Hepatic stellate cell (primary cell): ENCODE measurements around the gene DNHD1.

Experiments
- DNase-seq: peaks from one replicate; pipeline ENCODE4 v3.0.0; 2011; ENCODE audit warnings: low spot score

DNHD1 gene

DNA sequence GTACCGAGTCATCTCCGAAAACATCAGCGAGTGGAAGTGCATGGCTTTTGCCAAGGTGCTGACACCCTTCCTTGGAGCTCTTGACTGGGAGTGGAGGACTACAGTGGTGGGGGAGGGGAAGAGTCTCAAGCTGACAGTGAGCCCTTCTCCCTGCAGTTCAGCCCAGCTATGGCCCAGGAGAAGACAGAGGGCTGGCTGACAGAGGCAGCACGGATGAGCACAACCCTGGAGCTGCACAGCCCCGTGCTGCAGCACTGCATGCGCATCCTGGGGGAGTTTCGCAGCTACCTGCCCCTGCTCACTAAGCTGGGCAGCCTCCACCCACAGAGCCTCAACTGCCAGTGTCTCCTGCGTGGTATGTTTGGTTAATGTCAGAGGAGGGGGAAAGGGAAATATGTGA, 41.4 kb downstream of the DNHD1 start:
- DNase-seq, result no peak

DNA sequence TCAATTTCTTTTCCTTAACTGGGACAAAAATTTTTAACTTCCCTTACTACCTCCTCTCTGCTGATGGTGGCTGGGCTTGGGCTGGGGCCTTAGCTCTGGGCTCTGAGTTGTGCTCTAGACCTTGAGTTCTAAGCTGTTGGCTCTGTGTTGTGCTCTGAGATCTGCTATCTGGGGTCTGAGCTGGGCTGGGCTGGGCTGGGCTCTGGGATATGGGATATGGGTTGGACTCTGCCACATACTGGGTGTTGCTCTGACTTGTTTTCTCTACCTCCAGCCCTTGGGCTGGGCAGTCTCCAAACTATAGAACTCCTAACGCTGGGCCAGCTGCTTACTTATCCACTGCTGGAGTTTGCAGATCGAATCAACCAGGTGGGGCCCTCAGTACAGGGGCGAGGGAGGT, 41.9 kb downstream of the DNHD1 start:
- no peak for DNase-seq

DNA sequence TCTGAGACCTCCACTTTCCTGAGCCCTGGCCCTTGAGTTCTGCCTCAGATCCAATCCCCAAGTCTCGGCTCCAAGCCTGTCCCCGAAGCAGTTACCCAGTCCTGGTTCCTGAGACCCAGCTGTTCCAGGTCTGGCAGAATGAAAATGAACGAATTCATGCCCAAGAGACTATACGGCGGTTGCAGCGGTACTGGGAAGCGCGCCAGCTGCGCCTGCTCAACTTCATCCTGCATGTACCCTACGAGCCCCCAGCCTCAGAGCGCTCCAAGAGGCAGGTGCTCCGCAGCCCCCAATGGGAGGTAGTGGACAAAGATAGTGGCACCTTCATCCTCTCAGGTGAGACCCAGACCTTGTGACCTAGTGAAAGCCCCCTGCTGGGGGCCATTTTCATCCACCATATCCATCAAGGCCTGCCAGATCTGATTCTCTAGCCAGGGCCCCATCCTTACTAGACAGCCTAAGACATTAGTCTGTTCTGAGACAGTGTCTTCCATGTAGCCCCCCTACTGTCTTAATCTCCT, 42.7 kb downstream of the DNHD1 start:
- DNase-seq, result no peak

DNA sequence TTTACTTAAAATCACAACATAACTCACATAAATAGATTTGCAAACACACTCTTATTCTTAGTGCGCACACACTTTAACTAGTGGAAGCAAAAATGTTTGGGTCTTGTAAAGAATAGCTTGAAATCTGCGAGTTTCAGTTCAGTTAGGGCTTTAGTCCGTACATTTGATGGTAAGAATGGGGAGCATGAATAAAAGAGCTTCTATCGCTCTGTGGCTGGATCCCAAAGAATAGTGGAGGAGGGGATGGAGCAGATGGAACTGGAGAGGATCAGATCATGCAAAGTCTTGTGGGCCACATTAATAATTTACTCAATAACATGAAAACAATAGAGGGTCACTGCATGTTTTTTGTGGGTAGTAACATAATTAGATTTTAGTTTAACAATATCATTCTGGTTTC, 44.3 kb downstream of the DNHD1 start:
- no peak for DNase-seq

DNA sequence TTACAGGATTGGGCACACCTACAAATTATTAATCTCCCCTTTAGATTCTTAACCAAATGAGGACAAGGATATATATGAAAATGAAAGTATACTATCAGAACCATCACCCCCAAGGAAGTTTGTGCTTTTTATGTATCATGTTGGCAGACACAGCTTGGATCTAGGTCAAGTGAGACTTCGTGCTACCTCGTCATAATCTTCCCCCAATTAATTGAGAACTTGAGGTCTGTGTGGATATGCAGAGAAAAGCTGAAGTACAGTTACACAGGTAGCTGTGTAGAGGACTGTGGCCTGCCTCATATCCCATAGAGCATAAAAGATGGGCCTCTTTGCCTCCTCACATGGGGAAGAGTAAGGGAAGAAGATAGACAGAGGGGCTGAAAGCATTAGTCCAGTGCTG, 45.6 kb downstream of the DNHD1 start:
- no peak for DNase-seq

DNA sequence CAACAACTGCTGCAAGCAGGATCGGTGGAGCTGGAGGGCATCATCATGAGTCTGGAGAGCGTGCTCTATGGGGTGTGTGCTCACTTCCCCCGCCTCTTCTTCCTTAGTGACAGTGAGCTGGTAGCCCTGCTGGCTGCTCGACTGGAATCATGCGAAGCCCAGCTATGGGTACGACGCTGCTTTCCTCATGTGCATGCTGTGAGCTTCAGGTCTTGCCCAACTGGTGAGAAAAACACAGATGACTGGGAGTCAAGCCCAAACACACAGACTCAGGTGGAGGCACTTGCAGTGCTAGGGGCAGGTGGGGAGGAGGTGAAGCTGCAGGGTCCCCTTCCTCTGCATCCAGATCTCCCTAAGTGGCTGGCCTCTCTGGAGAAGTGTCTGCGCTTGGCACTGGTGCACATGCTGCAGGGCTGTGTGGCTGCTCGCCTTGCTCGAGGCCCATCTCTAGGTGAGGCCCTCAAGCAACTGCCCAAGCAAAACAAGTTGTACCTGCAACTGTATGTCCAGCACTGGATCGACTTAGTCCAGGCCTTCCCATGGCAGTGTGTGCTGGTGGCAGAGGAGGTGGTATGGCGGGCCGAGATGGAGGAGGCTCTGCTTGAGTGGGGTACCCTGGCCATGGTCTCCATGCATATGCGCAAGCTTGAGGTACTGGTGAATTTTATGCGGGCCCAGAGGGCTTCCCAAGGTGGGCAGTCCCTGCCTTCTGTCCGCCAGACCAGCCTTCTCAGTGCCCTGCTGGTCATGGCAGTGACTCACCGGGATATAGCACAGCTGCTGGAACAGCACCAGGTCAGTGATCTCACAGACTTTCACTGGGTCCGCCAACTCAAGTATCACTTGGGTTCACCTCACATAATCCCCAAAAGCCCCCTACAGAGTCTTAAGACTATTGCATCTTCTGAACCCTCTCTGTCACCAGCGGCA, 48.1 kb downstream of the DNHD1 start:
- no peak for DNase-seq

DNA sequence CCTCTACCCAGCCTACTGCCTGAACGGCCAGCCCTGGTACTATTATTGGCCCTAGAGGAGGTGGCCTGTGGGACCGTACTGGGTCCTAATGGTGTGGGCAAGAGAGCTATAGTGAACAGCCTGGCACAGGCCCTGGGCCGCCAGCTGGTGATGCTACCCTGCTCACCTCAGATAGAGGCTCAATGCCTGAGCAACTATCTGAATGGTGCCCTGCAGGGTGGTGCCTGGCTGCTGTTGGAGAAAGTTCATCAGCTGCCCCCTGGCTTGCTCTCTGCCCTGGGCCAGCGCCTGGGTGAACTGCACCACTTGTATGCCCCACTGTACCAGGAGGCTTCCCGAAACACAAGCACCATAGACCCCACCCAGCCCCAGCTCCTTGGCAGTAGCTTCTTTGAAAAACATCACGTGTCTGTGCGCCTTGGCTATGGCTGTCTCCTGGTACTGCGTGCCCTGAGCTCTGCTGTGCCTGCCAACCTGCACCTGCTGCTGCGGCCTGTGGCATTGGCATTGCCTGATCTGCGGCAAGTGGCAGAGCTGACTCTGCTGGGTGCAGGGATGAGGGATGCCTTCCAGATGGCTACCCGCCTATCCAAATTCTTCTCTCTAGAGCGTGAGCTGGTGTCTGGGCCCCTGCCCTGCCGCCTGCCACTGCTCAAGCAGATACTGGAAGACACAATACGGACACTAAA, 49.0 kb downstream of the DNHD1 start:
- DNase-seq, result no peak

DNA sequence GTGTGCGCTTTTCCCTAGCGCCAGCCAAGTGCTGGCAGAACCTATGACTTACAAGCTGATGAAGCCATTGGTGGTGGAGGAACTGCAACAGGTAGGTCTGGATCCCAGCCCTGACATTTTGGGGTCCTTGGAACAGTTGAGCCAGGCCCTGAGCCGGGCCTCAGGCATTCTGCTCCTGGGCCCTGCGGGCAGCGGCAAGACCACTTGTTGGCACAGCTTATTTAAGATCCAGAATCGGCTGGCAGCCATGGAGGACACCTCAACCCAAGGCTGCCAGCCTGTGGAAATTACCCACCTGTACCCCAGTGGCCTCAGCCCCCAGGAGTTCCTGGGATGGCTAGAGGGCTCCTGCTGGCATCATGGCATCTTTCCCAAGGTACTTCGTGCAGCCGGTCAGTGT, 49.7 kb downstream of the DNHD1 start:
- no peak for DNase-seq

DNA sequence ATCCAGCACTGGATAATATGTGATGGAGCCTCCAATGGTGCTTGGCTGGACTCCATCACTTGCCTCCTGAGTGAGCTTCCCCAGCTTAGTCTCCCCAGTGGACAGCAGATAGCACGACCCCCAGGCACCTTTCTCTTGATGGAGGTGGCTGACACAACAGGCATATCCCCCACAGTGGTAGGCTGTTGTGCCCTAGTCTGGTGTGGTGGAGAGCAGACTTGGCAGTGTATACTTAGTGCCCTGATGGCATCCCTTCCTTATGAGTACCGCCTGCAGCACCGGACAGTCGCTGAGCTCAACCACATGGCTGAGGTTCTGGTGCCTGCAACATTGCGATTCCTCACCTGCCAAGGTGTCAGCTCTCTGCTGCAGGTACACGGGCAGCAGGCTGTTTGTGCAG, 50.1 kb downstream of the DNHD1 start:
- DNase-seq, result no peak

DNA sequence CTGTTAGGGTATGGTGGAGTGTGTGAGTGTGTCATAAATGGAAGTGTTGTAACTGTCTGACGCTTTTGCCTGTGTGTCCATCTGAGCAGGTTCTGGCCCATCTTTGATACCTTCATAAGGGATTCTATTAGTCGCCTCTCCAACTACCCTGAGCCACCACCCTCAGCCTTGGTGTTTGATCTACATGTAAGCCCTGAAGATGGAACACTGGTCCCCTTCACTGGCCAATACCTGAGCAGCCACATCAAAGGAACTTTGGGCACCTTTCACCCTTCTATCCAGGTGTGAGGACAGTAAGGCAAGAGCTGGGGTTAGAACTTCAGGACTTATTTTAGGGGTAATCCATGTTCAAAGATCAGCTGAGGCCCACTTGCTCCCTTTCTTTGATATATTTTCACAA, 51.0 kb downstream of the DNHD1 start:
- DNase-seq, result no peak

DNA sequence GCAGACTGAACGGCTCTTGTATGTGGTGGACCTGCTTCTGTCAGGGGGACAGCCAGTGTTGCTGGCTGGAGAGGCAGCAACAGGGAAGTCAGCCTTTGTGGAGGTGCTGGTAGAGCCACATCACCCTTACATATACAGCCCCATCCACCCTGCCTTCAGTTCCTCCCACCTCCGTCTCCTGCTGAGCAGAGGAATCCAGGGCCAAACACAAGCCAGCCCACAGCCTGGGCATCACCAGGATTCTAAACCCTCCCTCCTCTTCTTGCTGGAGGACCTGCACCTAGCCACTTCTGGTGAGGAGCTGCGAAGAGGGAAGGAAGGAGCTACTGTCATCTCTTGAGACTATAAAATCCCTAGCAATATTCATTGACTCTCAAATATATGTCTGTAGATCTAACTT, 51.6 kb downstream of the DNHD1 start:
- DNase-seq, result no peak

DNA sequence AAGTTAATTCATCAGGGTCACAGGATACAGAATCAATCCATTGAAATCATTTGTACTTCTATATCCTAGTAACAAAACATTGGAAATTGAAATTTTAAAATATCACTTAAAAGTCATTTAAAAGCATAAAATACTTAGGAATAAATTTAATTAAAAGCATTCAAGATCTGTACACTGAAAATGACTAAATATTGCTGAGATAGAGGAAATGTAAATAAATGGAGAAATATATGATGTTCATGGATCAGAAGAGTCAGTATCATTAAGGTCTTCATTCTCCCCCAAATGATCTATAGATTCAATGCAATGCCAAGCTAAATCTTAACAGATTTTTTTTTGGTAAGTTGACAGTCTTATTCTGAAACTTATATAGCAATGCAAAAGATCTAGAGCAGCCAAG, 56.6 kb downstream of the DNHD1 start:
- no peak for DNase-seq

DNA sequence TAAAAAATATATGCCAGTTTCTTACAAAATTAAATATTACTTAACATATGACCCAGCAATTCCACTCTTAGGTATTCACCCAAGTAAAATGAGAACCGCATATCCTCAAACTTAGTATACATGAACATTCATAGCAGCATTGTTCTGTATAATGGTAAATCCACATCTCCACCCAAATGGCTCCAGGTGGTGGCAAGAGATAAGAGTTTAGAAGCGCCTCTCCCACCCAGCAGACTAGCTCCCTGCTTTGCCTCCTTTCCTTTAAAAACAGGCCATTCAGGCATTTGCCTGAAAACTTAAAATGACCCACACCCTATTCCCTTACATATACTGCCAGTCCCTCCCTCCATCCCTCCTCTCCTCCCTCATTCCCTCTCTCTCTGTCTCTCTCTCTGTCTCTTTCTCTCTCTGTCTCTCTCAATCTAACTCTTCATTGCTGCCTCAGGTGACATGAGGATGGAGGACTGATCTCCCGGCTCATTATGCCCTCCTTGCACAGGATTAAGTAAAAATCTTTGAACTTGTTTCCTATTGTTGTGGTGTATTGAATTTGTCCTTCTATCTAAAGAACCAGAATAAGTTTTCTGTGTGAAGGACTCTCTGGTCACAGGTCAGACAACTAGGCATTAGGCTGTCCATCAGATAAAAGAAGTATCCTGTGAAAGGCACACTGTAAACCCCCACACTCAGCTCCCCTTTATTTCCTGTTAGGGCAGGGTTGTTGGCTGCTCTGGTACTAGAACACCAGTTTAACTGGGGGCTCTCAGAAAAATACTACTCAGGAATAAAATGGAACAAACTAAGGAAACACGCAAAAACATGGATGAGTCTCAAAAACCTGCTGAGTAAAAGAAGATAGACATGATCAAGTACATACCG, 58.0 kb downstream of the DNHD1 start:
- no peak for DNase-seq

DNA sequence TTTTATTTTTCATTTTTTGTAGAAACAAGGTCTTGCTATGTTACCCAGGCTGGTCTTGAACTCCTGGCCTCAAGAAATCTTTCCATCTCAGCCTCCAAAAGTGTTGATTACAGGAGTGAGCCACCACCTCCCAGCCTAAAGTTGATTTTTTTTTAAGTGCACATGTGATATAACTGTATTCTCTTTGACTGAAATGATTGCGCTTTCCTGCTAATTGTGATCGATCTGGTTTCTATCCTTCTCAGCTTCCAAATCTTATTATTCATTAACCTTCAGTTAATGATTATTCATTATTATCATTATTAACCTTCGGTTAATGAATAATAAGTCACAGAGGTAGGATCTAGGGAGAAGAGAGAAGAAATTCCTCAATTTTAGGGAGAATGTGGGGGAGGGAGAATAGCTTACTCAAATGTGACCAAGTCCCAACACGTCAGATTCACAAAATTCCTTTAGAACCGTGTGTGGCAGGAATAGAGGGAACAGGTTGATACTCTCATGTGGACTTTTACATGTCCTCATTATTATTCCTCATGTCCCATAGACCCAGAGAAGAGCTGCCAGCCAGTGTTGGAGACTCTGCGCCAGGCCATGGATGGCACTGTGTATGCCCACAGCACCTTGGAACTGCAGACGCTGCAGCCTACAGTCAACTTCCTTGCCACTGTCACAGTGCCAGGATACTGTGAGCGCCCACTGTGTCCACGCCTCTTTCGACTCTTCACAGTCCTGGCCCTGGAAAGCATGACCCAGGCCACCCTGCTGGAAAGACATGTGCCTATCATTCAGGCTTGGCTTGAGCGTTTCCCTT, 59.3 kb downstream of the DNHD1 start:
- DNase-seq, result no peak

DNA sequence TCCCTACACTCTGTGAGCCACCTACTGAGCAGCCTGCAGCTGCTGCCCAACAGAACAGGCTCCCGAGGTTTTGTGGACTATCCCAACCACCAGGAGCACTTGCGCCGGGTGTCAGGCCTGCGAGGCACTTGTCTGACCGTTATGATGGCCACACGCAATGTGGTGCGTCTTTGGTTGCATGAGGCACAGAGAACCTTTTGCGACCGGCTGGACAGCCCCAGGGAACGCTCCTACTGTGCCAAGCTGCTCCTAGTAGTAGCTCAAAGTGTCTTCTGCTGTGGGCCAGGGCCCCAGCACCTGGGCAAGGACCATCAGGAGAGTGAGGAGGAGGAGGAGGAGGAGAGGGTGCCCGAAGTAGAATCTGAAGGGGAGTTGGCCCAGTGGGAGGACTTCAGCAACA, 60.0 kb downstream of the DNHD1 start:
- no peak for DNase-seq

DNA sequence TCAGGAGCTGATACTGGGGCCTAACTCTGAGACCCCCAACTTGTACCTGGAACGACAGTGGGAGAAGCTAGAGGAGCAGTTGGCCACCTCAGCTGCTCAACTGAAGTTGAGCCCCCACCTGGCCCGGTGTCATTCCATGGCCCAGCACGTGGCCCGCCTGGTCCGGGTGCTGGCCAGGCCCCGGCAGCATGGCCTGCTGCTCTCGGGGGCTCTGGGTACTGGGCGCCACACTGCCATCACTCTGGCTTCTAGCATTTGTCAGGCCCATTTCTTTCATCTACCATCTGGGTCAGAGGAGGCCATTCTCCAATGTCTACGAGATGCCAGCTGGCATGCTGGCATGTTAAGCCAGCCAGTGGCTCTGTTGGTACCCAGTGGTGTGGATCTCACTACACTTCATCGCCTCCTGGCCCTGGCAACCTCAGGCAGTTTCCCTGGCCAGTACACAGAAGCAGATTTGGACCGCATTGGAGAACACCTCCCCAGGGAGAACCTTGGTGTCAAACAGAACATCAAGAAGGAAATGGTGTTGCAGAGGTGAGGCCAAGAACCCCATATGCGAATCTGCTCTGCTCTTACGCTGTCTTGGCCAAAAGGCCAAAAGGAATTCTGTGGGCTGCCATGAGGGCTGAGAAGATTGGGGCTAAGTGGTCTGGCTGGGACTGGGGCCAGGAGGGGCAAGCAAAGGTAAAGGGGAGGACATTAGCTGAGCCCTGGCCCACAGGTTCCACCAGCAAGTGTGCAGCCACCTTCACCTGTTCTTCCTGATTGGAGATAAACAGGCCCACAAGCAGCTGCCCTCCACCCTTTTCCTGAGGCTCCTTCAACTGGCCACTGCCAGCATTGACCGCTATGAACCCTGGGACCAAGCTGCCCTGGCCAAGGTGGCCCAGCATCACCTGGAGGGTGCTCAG, 60.9 kb downstream of the DNHD1 start:
- no peak for DNase-seq

DNA sequence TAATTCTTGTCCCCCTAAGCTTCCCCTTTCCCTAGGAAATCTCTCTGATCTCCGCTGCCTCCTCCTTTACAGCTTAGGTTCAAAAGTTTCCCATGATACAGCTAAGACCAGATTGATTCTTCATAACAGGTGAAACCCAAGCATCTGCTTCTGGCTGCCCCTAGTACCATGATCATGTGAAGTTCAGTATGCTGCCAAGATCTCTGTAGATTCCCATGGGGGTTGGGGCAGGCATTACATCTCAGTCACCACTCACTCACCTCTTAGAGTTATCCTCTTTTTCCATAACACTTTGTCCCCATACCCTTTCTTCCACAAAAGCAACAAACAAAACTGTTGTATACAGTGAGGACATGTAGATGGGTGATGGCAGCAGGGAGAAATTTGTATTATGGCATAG, 62.3 kb downstream of the DNHD1 start:
- DNase-seq, result no peak

DNA sequence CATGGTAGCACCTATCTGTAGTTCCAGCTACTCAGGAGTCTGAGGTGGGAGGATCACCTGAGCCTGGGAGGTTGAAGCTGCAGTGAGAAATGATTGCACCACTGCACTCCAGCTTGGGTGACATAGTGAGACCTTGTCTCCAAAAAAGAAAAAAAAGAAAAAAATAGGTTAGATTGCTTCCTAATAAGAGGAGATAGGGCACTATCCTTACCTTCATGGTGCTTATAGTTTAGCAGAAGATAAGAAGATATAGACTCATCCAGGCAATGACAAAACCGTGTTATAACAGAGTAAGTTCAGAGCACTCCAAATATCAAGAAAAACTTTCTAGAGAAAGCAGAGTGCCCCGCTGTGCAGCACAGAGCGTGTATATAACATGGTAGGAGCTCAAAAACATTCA, 64.2 kb downstream of the DNHD1 start:
- no peak for DNase-seq

DNA sequence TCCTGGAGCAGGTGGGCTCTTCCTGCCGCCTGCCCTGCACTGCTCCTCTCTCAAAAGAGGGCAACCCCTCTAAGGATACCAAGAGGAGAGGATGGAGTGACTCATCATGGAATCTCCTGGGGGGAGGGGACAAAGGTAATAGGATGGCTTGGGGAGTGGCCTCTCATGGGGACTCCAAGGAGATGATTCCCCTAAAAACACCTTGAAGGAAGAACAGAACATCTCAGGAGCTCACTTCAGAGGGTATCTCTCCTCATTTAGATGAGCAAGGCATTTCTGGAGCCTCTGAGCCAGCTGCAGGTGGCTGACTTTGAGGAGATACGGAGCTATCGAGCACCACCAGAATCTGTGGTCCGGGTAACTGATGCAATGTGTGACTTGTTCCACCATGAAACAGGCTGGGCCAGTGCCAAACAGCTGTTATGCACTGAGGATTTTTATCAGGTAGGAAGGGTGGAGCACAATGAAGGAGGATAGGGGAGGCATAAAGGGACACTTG, 66.1 kb downstream of the DNHD1 start:
- DNase-seq, result no peak

DNA sequence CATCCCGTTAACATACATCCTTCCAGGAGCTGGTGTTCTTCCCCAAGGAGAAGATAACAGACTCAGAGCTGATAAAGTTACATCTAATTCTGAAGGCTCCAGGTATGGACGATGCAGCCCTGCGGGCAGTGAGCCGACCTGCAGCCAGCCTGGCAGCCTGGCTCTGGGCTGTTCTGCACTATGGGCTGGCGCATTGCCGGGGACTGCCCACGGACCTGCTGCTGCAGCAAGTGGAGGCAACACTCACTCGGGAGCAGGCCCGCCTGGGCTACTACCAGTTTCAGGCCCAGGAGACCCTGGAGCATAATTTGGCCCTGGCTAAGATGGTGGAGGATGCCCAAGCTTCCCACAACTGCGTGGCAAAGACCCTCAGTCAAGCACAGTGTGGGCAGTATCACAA, 66.6 kb downstream of the DNHD1 start:
- no peak for DNase-seq
